ENCODE measurements around the gene GLYR1. TPM values are rescaled to one million over a fixed set of nuclear protein-coding genes. Genes with fewer than 3 reads are reported as not detected.

GLYR1 gene
- total RNA-seq, 2 donors from 2014 or later = 99.3 to 108 TPM

DNA sequence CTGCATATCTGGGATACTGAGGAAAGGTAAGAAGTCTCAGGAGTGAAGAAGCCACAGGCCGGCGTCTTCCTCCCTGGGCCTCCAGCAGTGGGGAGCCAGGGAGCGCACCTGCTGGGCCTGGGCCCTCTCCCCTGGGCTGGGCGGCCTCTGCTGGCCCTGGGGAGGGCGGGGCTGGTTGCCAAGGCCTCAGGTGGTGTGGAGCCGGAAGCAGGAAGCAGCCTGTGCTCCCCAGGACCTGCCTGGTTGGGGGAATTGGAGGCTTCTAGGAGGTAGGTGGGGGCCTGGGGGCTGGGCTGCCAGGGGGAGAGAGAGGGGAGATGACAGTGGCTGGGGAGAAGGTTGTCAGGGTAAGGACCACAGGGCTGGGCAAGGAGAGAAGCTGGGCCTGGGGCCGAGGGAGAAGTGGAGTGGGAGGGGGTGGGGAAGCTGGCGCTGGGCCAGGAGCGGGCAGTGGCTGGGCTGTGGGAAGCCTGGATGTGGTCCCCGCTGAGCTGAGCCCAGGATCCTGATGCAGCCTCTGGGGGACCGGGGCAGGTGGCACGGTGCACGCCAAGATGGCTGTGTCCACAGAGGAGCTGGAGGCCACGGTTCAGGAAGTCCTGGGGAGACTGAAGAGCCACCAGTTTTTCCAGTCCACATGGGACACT lies 51.8 kb downstream of the GLYR1 start, which contains the start of gene SMIM22:
SMIM22 (plus strand) TSS at position 189 of the 647 bp plus-strand sequence; CDS start at position 555, 366 bp downstream.
- no peaks in the 10 kb centered on the region for H3K36me3 ChIP-seq (ENCODE audit: control insufficient read depth, insufficient read depth, low read length)
- no peak for DNase-seq
- TF ChIP-seq, protein P1, sequence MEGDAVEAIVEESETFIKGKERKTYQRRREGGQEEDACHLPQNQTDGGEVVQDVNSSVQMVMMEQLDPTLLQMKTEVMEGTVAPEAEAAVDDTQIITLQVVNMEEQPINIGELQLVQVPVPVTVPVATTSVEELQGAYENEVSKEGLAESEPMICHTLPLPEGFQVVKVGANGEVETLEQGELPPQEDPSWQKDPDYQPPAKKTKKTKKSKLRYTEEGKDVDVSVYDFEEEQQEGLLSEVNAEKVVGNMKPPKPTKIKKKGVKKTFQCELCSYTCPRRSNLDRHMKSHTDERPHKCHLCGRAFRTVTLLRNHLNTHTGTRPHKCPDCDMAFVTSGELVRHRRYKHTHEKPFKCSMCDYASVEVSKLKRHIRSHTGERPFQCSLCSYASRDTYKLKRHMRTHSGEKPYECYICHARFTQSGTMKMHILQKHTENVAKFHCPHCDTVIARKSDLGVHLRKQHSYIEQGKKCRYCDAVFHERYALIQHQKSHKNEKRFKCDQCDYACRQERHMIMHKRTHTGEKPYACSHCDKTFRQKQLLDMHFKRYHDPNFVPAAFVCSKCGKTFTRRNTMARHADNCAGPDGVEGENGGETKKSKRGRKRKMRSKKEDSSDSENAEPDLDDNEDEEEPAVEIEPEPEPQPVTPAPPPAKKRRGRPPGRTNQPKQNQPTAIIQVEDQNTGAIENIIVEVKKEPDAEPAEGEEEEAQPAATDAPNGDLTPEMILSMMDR (conservative IDR thresholded peaks at IDR 0.05) = no peak
- H3K27me3 Mint-ChIP-seq (ENCODE audit: insufficient read depth) = no peaks in the 10 kb centered on the region
- no peak within 1 kb of the TSS for H3K4me3 ChIP-seq (ENCODE audit: low read length)
- no peak within 1 kb of the TSS for H3K27ac Mint-ChIP-seq
- H3K4me1 ChIP-seq (ENCODE audit: control insufficient read depth, insufficient read depth, low read length) = no peaks in the 10 kb centered on the region
- no peak within 1 kb of the TSS for H3K4me3 Mint-ChIP-seq
- WGBS, 2 experiments (ENCODE audit: insufficient coverage in 1 of 2, insufficient read length in 1 of 2) = 88 to 99% methylated on average over 8 to 14 of the region's 14 CpGs
- H3K27me3 ChIP-seq (ENCODE audit: control insufficient read depth, insufficient read depth, low read length, poor library complexity, severe bottlenecking) = no peaks in the 10 kb centered on the region
- H3K27ac ChIP-seq (ENCODE audit: low read depth, low read length) = no peak within 1 kb of the TSS
- H3K9me3 ChIP-seq (ENCODE audit: control insufficient read depth, low read length) = no peaks in the 10 kb centered on the region
- peaks cover 13% of the 10 kb centered on the region for H3K36me3 Mint-ChIP-seq (ENCODE audit: low read depth)
- H3K9ac ChIP-seq (ENCODE audit: extremely low read depth, low read length, poor library complexity, severe bottlenecking) = no peak within 1 kb of the TSS
- no peaks in the 10 kb centered on the region for H3K4me1 Mint-ChIP-seq
- no peaks in the 10 kb centered on the region for H3K9me3 Mint-ChIP-seq

DNA sequence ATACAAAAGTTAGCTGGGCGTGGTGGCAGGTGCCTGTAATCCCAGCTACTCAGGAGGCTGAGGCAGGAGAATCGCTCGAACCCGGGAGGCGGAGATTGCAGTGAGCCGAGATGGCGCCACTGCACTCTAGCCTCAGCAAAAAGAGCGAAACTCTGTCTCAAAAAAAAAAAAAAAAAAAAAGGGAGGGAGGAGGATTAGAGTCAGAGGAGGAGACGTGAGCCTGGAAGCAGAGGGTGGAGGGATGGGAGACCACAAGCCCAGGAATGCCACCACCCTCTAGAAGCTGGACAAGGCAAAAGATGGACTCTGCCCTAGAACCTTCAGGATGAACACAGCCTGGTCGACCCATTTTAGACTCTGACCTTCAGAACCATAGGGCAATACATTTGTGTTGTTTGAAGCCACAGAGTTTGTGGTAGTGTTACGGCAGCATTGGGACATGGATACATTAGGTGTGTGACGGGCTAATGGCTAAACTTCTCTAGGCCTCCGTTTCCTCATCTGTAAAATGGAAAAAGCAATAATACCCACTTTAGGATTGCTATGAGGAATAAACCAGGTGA lies 54.1 kb downstream of the GLYR1 start:
- H3K27ac Mint-ChIP-seq = no peak overlapping the region
- Histone ChIP-seq H3K9me3 (ENCODE audit: control insufficient read depth, low read length) (no peaks in the 10 kb centered on the region), H3K4me3 (ENCODE audit: low read length) (no peak overlapping the region), H3K27me3 (ENCODE audit: control insufficient read depth, insufficient read depth, low read length, poor library complexity, severe bottlenecking) (no peaks in the 10 kb centered on the region), H3K9ac (ENCODE audit: extremely low read depth, low read length, poor library complexity, severe bottlenecking) (no peak overlapping the region), H3K36me3 (ENCODE audit: control insufficient read depth, insufficient read depth, low read length) (no peaks in the 10 kb centered on the region), H3K4me1 (ENCODE audit: control insufficient read depth, insufficient read depth, low read length) (peaks cover 1% of the 10 kb centered on the region), H3K27ac (ENCODE audit: low read depth, low read length) (no peak overlapping the region)
- 86 to 90% methylated on average over 5 to 13 of the region's 13 CpGs for WGBS, 2 experiments (ENCODE audit: insufficient coverage in 1 of 2, insufficient read length in 1 of 2)
- no peak overlapping the region for H3K4me3 Mint-ChIP-seq
- DNase-seq = no peak
- H3K36me3 Mint-ChIP-seq (ENCODE audit: low read depth) = peaks cover 5% of the 10 kb centered on the region
- H3K9me3 Mint-ChIP-seq = no peaks in the 10 kb centered on the region
- TF ChIP-seq, protein P1 (conservative IDR thresholded peaks at IDR 0.05) = no peak
- peaks cover 9% of the 10 kb centered on the region for H3K4me1 Mint-ChIP-seq
- no peaks in the 10 kb centered on the region for H3K27me3 Mint-ChIP-seq (ENCODE audit: insufficient read depth)

GRCh38 chr16:4790871-4791270 lies 56.2 kb downstream of the GLYR1 start:
- no peak overlapping the region for H3K4me3 Mint-ChIP-seq
- 93 to 94% methylated on average over 9 to 10 of the region's 10 CpGs for WGBS, 2 experiments (ENCODE audit: insufficient coverage in 1 of 2, insufficient read length in 1 of 2)
- H3K4me1 Mint-ChIP-seq = peaks cover 13% of the 10 kb centered on the region
- no peak for DNase-seq
- peaks cover 10% of the 10 kb centered on the region for H3K4me1 ChIP-seq (ENCODE audit: control insufficient read depth, insufficient read depth, low read length)
- no peaks in the 10 kb centered on the region for H3K9me3 ChIP-seq (ENCODE audit: control insufficient read depth, low read length)
- no peak overlapping the region for H3K27ac ChIP-seq (ENCODE audit: low read depth, low read length)
- H3K36me3 Mint-ChIP-seq (ENCODE audit: low read depth) = no peaks in the 10 kb centered on the region
- H3K27me3 ChIP-seq (ENCODE audit: control insufficient read depth, insufficient read depth, low read length, poor library complexity, severe bottlenecking) = no peaks in the 10 kb centered on the region
- H3K9ac ChIP-seq (ENCODE audit: extremely low read depth, low read length, poor library complexity, severe bottlenecking) = no peak overlapping the region
- no peaks in the 10 kb centered on the region for H3K9me3 Mint-ChIP-seq
- no peaks in the 10 kb centered on the region for H3K36me3 ChIP-seq (ENCODE audit: control insufficient read depth, insufficient read depth, low read length)
- H3K27ac Mint-ChIP-seq = no peak overlapping the region
- H3K27me3 Mint-ChIP-seq (ENCODE audit: insufficient read depth) = no peaks in the 10 kb centered on the region
- H3K4me3 ChIP-seq (ENCODE audit: low read length) = no peak overlapping the region
- TF ChIP-seq, protein P1 (conservative IDR thresholded peaks at IDR 0.05) = no peak

All from endodermal cell (in vitro differentiated cells).